IPS-15b (cell line): ENCODE measurements around the gene SHMT2.
"Not testable (repeated sequence)": the region's sequence is repeated elsewhere in the genome, so short reads cannot be mapped to it uniquely, and the experiment has no call there.

ENCODE experiments used
- H3K27me3 ChIP-seq: one replicate; pipeline ENCODE4 v1.6.1; 2013; ENCODE audit warnings: low read length; ENCODE audit not compliant: control insufficient read depth, insufficient read depth
- H3K36me3 ChIP-seq: one replicate; pipeline ENCODE4 v1.6.1; 2013; ENCODE audit warnings: low read length; ENCODE audit not compliant: control insufficient read depth, insufficient read depth
- H3K4me1 ChIP-seq: one replicate; pipeline ENCODE4 v1.6.1; 2013; ENCODE audit warnings: mild to moderate bottlenecking, low read length; ENCODE audit not compliant: control insufficient read depth, insufficient read depth
- H3K4me3 ChIP-seq: one replicate; pipeline ENCODE4 v1.5.1; 2013; ENCODE audit warnings: low read depth, low read length
- H3K9ac ChIP-seq: one replicate; pipeline ENCODE4 v1.6.1; 2013; ENCODE audit warnings: low read depth, mild to moderate bottlenecking, low read length
- H3K9me3 ChIP-seq: one replicate; pipeline ENCODE4 v1.6.1; 2013; ENCODE audit warnings: mild to moderate bottlenecking, low read length; ENCODE audit not compliant: control insufficient read depth, insufficient read depth

Gene SHMT2

DNA sequence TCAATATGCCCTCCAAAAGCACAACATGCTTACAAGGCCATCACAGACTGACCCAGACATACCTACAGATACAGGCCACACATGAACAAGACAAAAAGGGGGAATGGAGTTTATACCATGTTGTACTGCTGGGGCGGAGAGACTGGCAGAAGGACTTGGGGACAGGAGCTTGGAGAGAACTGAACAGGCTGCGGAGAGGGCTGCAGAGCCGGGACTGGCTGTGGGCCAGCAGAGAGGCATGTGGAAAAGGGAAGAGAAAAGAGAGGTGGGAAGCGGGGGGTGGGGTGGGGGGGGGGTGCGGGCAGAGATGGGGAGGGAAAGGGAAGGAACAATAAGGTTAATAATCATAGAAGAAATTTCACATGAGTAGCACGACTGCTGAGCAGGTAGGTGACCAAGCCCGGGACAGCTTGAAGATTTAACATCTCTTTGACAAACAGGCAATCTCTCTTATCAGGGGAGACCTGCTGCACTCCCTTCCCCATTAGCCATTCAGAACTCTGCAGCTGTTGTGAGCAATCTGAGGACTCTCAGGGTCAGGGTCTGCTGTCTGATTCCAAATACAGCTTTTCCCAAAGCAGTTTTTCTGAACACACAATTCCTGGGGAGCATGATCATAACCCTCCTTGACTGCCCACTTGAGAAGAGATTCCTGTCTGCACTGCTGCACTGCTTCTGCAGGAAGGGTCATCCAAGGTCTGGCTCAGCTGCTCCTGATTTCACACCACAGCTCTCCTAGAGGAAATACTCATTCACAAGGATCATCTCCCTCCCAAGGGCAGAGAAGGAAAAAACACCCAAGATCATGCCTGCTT, 43.0 kb downstream of the SHMT2 start:
- H3K4me1 ChIP-seq, result peaks cover 3% of the 10 kb centered on the region
- no peak overlapping the region for H3K9ac ChIP-seq
- peaks cover 4% of the 10 kb centered on the region for H3K36me3 ChIP-seq
- H3K27me3 ChIP-seq, result no peaks in the 10 kb centered on the region
- no peaks in the 10 kb centered on the region for H3K9me3 ChIP-seq
- no peak overlapping the region for H3K4me3 ChIP-seq

DNA sequence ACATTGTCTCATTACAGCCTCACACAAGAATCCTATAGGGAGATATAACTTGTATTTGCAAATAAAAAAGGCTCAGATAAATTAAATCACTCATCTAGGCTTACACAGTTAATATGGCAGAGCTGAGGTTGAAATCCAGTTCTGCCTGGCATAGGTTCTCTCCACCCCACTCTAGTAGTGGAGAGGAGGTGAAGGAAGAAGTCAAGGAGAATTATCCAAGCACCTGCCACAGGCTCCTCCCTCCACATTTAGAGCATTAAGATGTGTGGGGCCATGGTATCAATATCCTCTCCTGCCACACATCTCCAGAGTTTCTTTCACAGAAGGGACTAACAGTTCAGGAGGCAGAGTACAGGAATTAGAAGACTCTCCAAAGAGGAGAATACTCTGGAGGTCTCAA, 44.0 kb downstream of the SHMT2 start:
- Histone ChIP-seq H3K4me1 (peaks cover 3% of the 10 kb centered on the region), H3K27me3 (no peaks in the 10 kb centered on the region), H3K9me3 (no peaks in the 10 kb centered on the region), H3K36me3 (no peaks in the 10 kb centered on the region), H3K9ac (no peak overlapping the region), H3K4me3 (no peak overlapping the region)

DNA sequence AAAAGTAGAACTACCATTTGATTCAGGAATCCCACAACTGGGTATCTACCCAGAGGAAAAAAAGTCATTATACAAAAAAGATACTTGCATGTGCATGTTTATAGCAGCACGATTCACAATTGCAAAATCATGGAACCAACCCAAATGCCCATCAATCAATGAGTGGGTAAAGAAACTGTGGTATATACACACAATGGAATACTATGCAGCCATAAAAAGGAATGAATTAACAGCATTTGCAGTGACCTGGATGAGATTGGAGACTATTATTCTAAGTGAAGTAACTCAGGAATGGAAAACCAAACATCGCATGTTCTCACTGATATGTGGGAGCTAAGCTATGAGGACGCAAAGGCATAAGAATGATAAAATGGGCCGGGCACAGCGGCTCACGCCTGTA, 46.7 kb downstream of the SHMT2 start:
- not testable (repeated sequence) for H3K36me3 ChIP-seq, H3K9me3 ChIP-seq, H3K27me3 ChIP-seq, H3K4me3 ChIP-seq, H3K4me1 ChIP-seq, H3K9ac ChIP-seq

DNA sequence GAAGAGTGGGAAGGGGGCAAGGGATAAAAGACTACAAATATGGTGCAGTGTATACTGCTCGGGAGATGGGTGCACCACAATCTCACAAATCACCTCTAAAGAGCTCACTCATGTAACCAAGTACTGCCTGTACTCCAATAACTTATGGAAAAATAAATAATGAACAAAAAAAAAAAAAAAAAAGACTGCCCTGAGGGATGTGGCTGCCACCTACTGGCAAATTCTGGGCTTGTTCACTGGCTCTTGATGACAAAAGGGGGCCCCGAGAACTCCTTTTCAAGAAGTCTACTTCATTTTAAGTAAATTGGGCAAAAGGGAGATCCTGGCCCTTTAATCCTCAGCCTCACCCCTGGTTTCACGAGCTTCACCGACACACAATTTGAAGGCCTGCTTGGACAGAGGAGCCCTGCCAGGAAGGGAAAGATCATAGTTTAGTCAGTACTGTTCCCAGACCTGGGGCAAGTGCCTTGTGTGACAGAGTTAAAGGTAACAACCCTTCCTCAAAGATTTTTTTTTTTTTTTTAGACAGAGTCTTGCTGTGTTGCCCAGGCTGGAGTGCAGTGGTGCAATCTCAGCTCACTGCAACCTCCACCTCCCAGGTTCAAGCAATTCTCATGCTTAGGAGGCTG, 47.5 kb downstream of the SHMT2 start:
- Histone ChIP-seq H3K4me3 (no peak overlapping the region), H3K9ac (no peak overlapping the region), H3K4me1 (peaks cover 9% of the 10 kb centered on the region), H3K27me3 (no peaks in the 10 kb centered on the region), H3K36me3 (no peaks in the 10 kb centered on the region), H3K9me3 (no peaks in the 10 kb centered on the region)

DNA sequence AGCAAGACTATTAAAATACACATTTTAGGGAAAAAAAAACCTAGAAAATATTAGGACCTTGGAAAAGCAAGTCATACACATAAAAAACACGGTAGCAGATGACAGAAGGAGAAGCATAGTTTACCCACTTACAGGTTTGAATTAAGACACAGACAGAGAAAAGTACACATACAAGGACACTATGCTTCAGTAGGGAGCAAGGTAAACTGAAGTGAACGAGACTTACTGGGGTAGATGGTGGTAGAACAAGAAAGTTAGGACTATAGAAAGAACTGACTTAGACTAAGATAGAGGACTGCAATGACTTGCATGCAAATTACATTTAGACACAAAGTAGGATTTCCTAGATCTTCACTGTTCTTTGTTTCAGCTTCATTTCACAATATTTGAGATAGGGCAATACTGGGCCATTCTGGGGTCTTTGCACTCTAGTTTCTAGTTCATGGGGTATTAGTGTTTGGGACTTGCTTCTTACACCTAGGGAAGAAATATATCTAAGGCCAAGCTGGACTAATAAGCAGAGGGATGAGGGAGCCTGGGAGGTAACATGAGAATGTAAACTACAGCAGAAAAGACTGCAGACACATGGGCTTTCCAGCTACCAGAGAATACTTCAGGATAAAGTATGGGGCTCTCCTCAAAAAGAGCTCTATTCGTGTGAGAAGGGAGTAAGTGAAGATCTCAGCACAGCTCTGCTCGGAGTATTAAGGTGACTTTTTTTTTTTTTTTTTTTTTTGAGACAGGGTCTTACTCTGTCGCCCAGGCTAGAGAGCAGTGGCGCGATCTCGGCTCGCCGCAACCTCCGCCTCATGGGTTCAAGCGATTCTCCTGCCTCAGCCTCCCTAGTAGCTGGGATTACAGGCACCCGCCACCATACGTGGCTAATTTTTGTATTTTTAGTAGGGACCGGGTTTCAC, 49.2 kb downstream of the SHMT2 start:
- no peak overlapping the region for H3K9ac ChIP-seq
- H3K9me3 ChIP-seq, result no peaks in the 10 kb centered on the region
- H3K4me1 ChIP-seq, result peaks cover 6% of the 10 kb centered on the region
- H3K27me3 ChIP-seq, result no peaks in the 10 kb centered on the region
- no peak overlapping the region for H3K4me3 ChIP-seq
- peaks cover 5% of the 10 kb centered on the region for H3K36me3 ChIP-seq

DNA sequence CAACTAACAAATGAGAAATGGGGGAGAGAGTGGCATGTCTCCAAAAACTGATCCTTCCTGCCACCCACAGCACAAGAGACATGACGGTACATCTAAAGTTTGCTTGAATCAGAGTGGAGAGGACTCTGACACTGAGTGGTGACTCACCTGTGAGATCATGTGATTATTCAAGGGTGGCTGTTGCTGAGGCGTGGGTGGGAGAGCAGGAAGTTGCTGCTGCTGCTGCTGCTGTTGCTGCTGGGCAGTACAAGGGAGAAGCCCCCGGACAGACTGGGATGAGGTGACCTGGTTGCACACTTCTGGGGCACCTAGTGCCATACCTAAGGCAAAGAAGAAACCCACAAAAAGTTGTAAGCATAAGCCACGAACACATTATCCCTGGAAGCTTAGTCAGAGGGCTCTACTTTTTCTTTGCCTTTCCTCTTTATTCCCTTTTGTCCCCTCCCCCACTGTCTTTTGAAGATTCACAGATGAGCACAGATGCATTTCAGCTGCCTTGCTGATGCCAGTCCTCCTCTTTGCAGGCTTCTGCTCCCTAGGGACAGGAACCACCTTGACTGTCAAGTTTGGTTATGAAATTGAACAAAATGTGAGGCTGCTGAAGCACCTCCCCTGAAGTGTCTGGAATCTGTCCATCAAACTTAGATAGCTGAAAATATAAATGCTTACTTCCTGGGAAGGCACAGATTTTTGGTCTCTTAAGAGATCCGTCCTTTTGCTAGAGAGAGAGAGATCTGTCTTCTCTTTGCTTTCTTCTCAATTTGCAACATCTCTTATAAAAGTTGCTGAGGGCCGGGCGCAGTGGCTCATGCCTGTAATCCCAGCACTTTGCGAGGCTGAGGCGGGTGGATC, 50.9 kb downstream of the SHMT2 start:
- H3K4me1 ChIP-seq, result peaks cover 6% of the 10 kb centered on the region
- H3K4me3 ChIP-seq, result no peak overlapping the region
- H3K36me3 ChIP-seq, result peaks cover 7% of the 10 kb centered on the region
- no peak overlapping the region for H3K9ac ChIP-seq
- no peaks in the 10 kb centered on the region for H3K27me3 ChIP-seq
- H3K9me3 ChIP-seq, result no peaks in the 10 kb centered on the region

DNA sequence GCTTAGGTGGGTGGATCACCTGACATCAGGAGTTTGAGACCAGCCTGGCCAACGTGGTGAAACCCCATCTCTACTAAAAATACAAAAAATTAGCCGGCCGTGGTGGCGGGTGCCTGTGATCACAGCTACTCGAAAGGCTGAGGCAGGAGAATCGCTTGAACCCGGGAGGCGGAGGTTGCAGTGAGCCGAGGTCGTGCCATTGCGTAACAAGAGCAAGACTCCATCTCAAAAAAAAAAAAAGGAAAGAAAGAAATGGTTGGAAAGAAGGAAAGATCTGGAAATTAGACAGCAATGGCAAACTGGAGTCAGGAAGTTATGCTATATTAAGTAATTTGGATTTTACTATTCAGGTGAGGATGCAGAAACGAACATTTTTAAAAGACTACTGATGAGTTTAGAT, 52.6 kb downstream of the SHMT2 start:
- H3K4me3 ChIP-seq, result not testable (repeated sequence)
- peaks cover 11% of the 10 kb centered on the region for H3K36me3 ChIP-seq

More for the DNA sequence above, 52.6 kb downstream of the SHMT2 start:
- not testable (repeated sequence) for H3K9ac ChIP-seq, H3K4me1 ChIP-seq, H3K9me3 ChIP-seq, H3K27me3 ChIP-seq
